GM12801 (cell line): ENCODE data around the gene NPC2.

Experiments
- CTCF ChIP-seq: IDR thresholded peaks from one replicate; pipeline ENCODE4 v1.5.1; 2011; ENCODE audit warnings: control low read depth; ENCODE audit not compliant: insufficient read length; ENCODE audit errors: extremely low read depth

The NPC2 gene

GRCh38 chr14:74517731-74518130, 24.6 kb upstream of the NPC2 start:
- no peak for TF ChIP-seq CTCF

GRCh38 chr14:74516451-74517160, 23.5 kb upstream of the NPC2 start:
- no peak for TF ChIP-seq CTCF

- no peak for TF ChIP-seq CTCF
These were observed 22.8 kb upstream of the NPC2 start for GRCh38 chr14:74515891-74516412.

GRCh38 chr14:74514471-74514941, 21.4 kb upstream of the NPC2 start:
- TF ChIP-seq CTCF = no peak

GRCh38 chr14:74511966-74512830, 19.1 kb upstream of the NPC2 start:
- TF ChIP-seq CTCF = no peak

GRCh38 chr14:74510959-74511409, 17.9 kb upstream of the NPC2 start:
- TF ChIP-seq CTCF = no peak

GRCh38 chr14:74510223-74510931, 17.3 kb upstream of the NPC2 start:
- TF ChIP-seq CTCF = no peak
